Adrenal gland (tissue), 12 donors: ENCODE results near the gene SV2A. TPM values are rescaled to one million over a fixed set of nuclear protein-coding genes. Genes with fewer than 3 reads are reported as not detected.

Experiments used
- DNase-seq, 7 donors: peaks; one replicate each; pipeline ENCODE4 v3.0.0-alpha.2; 2019 to 2020
- H3K27ac ChIP-seq, 5 donors: fragments of 200-600 bp; sonication (generic) in 4 of 5; 1 replicate in 3 of 5; 2 replicates in 2 of 5; pipeline versions ENCODE4 v1.5.1 to v1.8.0; 2016 to 2020; ENCODE audit warnings: mild to moderate bottlenecking in 1 of 5
- H3K27me3 ChIP-seq: fragments of 200-600 bp; 2 replicates; pipeline ENCODE4 v1.8.0; 2021
- H3K36me3 ChIP-seq, 2 donors: fragments of 200-600 bp; replicated peaks in 1 of 2; 1 replicate in 1 of 2; 2 replicates in 1 of 2; pipeline versions ENCODE4 v1.5.1 to v1.8.0; 2018 to 2022
- H3K4me1 ChIP-seq, 2 donors: fragments of 200-600 bp; replicated peaks in 1 of 2; 1 replicate in 1 of 2; 2 replicates in 1 of 2; pipeline versions ENCODE4 v1.5.1 to v1.8.0; 2018 to 2021
- H3K4me3 ChIP-seq, 4 donors: fragments of 200-600 bp; sonication (generic) in 3 of 4; one replicate each; pipeline ENCODE4 v1.5.1; 2016 to 2018
- H3K9me3 ChIP-seq, 3 donors: fragments of 200-600 bp; sonication (generic) in 1 of 3; replicated peaks in 1 of 3; 1 replicate in 2 of 3; 2 replicates in 1 of 3; pipeline versions ENCODE4 v1.5.1 to v1.8.0; 2016 to 2021
- CTCF ChIP-seq, 6 experiments: fragments of 450-650 bp in 4 of 6; fragments of 200-600 bp in 2 of 6; sonication (generic) in 1 of 6; IDR thresholded peaks; 1 replicate in 5 of 6; 2 replicates in 1 of 6; pipeline versions ENCODE4 v1.5.1 to v1.8.0; 2016 to 2021; ENCODE audit warnings: antibody characterized with exemption in 6 of 6, mild to moderate bottlenecking in 2 of 6, moderate library complexity in 1 of 6
- POLR2A ChIP-seq, 2 donors: fragments of 450-650 bp; IDR thresholded peaks; one replicate each; pipeline ENCODE4 v1.6.1; 2017; ENCODE audit warnings: antibody characterized with exemption in 2 of 2, mild to moderate bottlenecking in 2 of 2, moderate library complexity in 1 of 2
- WGBS, 4 donors: extraction: QIAGEN DNeasy Blood & Tissue Kit in 2 of 4; methylation state at CpG; one replicate each; pipeline versions ENCODE4 v1.1.5 to v1.1.7; 2013 to 2017; 5-methylcytosine and 5-hydroxymethylcytosine counted together
- intact Hi-C, 2 donors: fragments of 100-400 bp; cut with DNase I; formaldehyde crosslinking; loops; one replicate each; pipeline versions ENCODE4 v1.14.1 to v1.15.0; 2022 to 2023
- polyA plus RNA-seq, 3 donors: library from polyadenylated mRNA; stranded (reverse); fragments of 200-250 nt in 2 of 3; fragments of 350-450 nt in 1 of 3; fragmentation: Illumina TruSeq in 1 of 3; extraction: RNeasy Lipid Tissue Mini Kit (QIAGEN cat#74804) in 1 of 3; gene quantifications; one replicate each; pipeline ENCODE4 v1.2.3, GENCODE V29; 2013 to 2014
- total RNA-seq, 9 donors: library from RNA; depleted of rRNA in 4 of 9; stranded (reverse); fragments of >200 nt in 4 of 9; fragments of 120-200 nt in 1 of 9; fragmentation: NEBNext Ultra II Directional in 1 of 9; extraction: Animal tissue kit (Norgen Biotek cat#: 25700) in 1 of 9; gene quantifications; one replicate each; pipeline versions ENCODE4 v1.1.0 to v1.2.4, GENCODE V29; 2013 to 2023
- donor health status: healthy with polysubstance abuse.
- donor health status: Bipolar disorder and iron deficiency.
- donor health status: DM: yes; HTN: yes; CAD: no.
- donor health status: DM: no; HTN: no; CAD: no.
- donor health status: DM: no; HTN: no; CAD: no.
- donor health status: DM: yes; HTN: yes; CAD: no.

Gene SV2A
- total and polyA plus RNA-seq, 12 donors, result 2.8 to 31.8 (median 10.6) TPM

GRCh38 chr1:149937759-149938158 lies 20.1 kb upstream of the SV2A start:
- TF ChIP-seq POLR2A (IDR thresholded peaks at IDR 0.05) (no peak), CTCF (IDR thresholded peaks at IDR 0.05) (no peak)

DNA sequence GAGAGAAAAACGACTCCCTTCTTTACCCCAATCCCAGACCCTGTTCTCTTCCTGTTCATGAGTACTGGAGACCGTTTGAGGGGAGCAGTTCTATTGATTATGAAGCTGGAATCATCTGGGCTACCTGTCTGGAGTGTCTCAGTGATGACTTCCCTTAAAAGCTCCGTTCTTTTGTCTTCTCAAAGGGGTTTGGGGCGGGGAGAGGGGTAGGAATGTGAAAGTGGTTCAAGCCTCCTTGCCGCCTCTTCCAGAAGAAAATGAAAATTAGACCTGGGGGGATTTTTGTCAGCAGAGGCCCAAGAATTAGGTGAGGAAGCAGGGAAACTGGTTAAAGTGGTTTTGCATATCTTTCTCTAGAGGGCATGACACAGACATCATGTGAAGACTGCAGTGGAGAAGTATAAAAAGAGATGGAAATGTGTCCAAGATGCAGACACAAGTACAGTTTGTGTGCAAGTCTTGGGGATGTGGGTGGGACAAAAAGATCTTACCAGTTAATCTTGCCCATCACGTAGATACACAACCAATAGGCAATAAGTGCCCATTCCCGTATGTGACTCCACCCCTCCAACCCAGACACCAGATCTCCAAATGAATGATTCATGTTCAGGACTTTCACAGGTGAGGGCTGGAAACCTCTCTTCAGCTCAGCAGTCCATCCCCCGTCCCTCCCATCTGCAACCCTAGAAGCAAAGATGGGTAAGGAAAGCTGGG lies 19.5 kb upstream of the SV2A start:
- TF ChIP-seq CTCF (IDR thresholded peaks at IDR 0.05) (no peak), POLR2A (IDR thresholded peaks at IDR 0.05) (peak in 1 of 2 donors; percentile 70)
- Histone ChIP-seq H3K4me3 (peak overlapping the region in 3 of 4 donors; percentile 43 to 89 (median 62)), H3K9me3 (no peaks in the 10 kb centered on the region), H3K4me1 (peaks cover 33 to 46% of the 10 kb centered on the region in 2 donors), H3K27ac (peak overlapping the region; percentile 52 to 92 (median 61)), H3K36me3 (peaks cover 0 to 5% of the 10 kb centered on the region in 2 donors), H3K27me3 (no peaks in the 10 kb centered on the region)
- intact Hi-C loops, result no loop called here
- WGBS, 4 donors, result 15 to 22% (median 19%) methylated on average over 8 of the region's 8 CpGs
- peak in 5 of 7 donors; percentile 43 to 79 (median 60) for DNase-seq

More at GRCh38 chr1:149937759-149938158, 20.1 kb upstream of the SV2A start:
- H3K36me3 ChIP-seq, result peaks cover 0 to 5% of the 10 kb centered on the region in 2 donors
- H3K4me1 ChIP-seq, result peaks cover 33 to 52% of the 10 kb centered on the region in 2 donors
- no peaks in the 10 kb centered on the region for H3K27me3 ChIP-seq
- intact Hi-C loops, result no loop called here
- DNase-seq, result peak in 1 of 7 donors; percentile 52
- H3K27ac ChIP-seq, result peak overlapping the region; percentile 19 to 92 (median 61)
- H3K4me3 ChIP-seq, result peak overlapping the region in 1 of 4 donors; percentile 62
- no peaks in the 10 kb centered on the region for H3K9me3 ChIP-seq

DNA sequence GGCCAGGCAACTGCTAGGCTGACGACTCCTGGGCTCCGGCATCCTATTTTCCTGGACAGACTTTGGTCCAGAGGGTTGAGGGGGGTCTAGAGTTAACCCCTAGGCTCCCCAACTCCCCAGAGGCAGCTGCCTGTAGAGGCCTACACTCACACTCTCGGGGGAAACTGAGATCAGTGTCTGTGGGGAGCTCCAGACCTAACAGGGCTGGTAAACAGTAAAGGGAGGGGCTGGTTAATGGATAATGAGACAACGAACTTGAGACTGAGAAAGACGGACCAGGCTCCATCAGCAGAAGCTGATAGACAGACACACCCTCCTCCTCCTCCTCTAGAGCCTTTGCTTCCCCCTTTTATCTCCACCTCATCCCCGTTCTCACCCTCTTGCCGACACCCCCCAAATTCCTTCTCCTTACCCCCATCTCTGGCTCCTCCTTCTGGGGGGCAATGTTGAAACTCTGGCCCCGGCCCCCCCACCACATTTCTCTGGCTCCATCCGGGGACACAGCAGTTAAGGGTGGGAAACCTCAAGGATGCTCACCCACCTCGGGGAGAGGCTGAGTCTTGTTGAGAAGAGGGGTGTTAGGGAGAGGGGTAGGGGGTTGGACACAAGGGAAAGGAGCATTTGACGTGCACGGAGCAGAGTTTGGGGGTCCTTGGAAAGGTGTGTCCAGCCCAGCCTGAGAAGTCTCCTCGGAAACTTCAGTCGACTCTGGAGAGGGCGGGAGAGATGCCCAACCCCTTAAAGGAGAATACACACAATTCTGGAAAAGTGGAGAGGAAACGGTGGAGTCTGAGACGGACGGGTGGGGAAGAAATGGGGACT lies 18.7 kb upstream of the SV2A start, which contains the start of gene MTMR11:
MTMR11 (minus strand) TSS at position 710 of the 822 bp plus-strand sequence; CDS start at position 478, 232 bp downstream.
- H3K9me3 ChIP-seq, result no peaks in the 10 kb centered on the region
- H3K27me3 ChIP-seq, result no peaks in the 10 kb centered on the region
- intact Hi-C loops, result no loop called here
- no peak for TF ChIP-seq POLR2A (IDR thresholded peaks at IDR 0.05)
- TF ChIP-seq CTCF (IDR thresholded peaks at IDR 0.05), result no peak
- H3K4me3 ChIP-seq, result peak within 1 kb of the TSS in 3 of 4 donors; percentile 43 to 89 (median 62)
- peak within 1 kb of the TSS; percentile 52 to 92 (median 61) for H3K27ac ChIP-seq
- DNase-seq, result peak in 4 of 7 donors; percentile 58 to 73 (median 60)
- peaks cover 33 to 48% of the 10 kb centered on the region in 2 donors for H3K4me1 ChIP-seq
- H3K36me3 ChIP-seq, result peaks cover 0 to 5% of the 10 kb centered on the region in 2 donors
- 14 to 19% (median 18%) methylated on average over 18 of the region's 18 CpGs for WGBS, 4 donors

DNA sequence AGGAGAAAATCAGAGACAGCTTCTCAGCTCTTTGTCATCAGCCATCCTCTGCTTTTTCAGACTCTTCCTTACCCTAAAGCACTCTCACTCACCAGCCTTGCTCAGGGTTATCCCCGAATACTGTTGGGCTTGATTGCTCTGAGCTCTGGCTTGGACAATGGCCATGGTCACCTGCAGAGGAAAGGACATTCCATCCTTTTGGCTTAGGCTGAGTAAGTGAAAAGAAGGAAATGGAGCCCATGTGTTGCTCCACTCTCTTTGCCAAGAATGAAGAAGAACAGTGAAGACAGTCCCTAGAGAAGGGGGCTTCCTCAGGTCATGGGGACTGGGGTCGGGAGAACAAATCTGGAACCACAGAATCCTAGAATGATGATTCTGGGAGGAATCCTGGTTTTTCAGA lies 16.7 kb upstream of the SV2A start:
- Histone ChIP-seq H3K27ac (no peak overlapping the region), H3K36me3 (peaks cover 0 to 12% of the 10 kb centered on the region in 2 donors), H3K4me3 (no peak overlapping the region), H3K27me3 (no peaks in the 10 kb centered on the region), H3K4me1 (peaks cover 26 to 43% of the 10 kb centered on the region in 2 donors), H3K9me3 (no peaks in the 10 kb centered on the region)
- TF ChIP-seq CTCF (IDR thresholded peaks at IDR 0.05) (no peak), POLR2A (IDR thresholded peaks at IDR 0.05) (no peak)
- intact Hi-C loops, result no loop called here
- WGBS, 4 donors, result 66 to 82% (median 77%) methylated on average over 2 of the region's 2 CpGs
- no peak for DNase-seq
